Pancreas (tissue), 10 donors: Measurements from ENCODE around the gene C11orf97. TPM values are rescaled to one million over a fixed set of nuclear protein-coding genes. Genes with fewer than 3 reads are reported as not detected.

Experiments used
- ATAC-seq, 4 donors: fragments of 200-7000 bp; cut with Tn5 transposase; one replicate each; pipeline versions ENCODE4 v1.8.0 to v1.9.1; 2020; ENCODE audit warnings: mild to moderate bottlenecking in 4 of 4, moderate library complexity in 4 of 4
- DNase-seq, 6 donors: peaks; one replicate each; pipeline ENCODE4 v3.0.0-alpha.2; 2020
- FAIRE-seq: peaks from 2 replicates; lab custom pipeline; 2012; peaks lifted over from hg19 to GRCh38; lab: Jason Lieb, UNC
- H3K27ac ChIP-seq, 4 donors: fragments of 200-600 bp; sonication (generic); 1 replicate in 3 of 4; 2 replicates in 1 of 4; pipeline versions ENCODE4 v1.5.0 to v1.8.0; 2020
- H3K27me3 ChIP-seq, 4 donors: fragments of 200-600 bp; one replicate each; pipeline ENCODE4 v1.8.0; 2021
- H3K36me3 ChIP-seq, 3 donors: fragments of 200-600 bp; sonication (generic) in 1 of 3; one replicate each; pipeline versions ENCODE4 v1.5.0 to v1.8.0; 2020 to 2021
- H3K4me1 ChIP-seq, 3 donors: fragments of 200-600 bp; one replicate each; pipeline ENCODE4 v1.8.0; 2021
- H3K4me3 ChIP-seq, 4 donors: fragments of 200-600 bp; sonication (generic) in 2 of 4; one replicate each; pipeline versions ENCODE4 v1.5.0 to v1.8.0; 2020 to 2021
- H3K9me3 ChIP-seq, 4 donors: fragments of 200-600 bp; one replicate each; pipeline ENCODE4 v1.8.0; 2021
- CTCF ChIP-seq, 4 donors: fragments of 200-600 bp; sonication (generic) in 3 of 4; IDR thresholded peaks; one replicate each; pipeline versions ENCODE4 v1.5.0 to v1.8.0; 2021; ENCODE audit warnings: antibody characterized with exemption in 4 of 4
- WGBS, 2 donors: extraction: QIAGEN DNeasy Blood & Tissue Kit; methylation state at CpG; one replicate each; pipeline ENCODE4 v1.1.7; 2013; 5-methylcytosine and 5-hydroxymethylcytosine counted together
- intact Hi-C, 3 donors: fragments of 100-400 bp; cut with DNase I; formaldehyde crosslinking; loops; one replicate each; pipeline versions ENCODE4 v1.11.1 to v1.14.2; 2022
- polyA plus RNA-seq, 2 donors: library from polyadenylated mRNA; stranded (reverse); fragments of 200-250 nt; gene quantifications; one replicate each; pipeline ENCODE4 v1.2.3, GENCODE V29; 2013
- total RNA-seq, 6 donors: library from RNA; stranded (reverse); fragmentation: NEBNext Ultra II Directional in 4 of 6; extraction: Animal tissue kit (Norgen Biotek cat#: 25700) in 4 of 6; gene quantifications; one replicate each; pipeline versions ENCODE4 v1.2.1 to v1.2.4, GENCODE V29; 2021 to 2023
- donor health status: healthy with polysubstance abuse.
- donor health status: DM: no; HTN: no; CAD: no; lungs with moderate emphysema.
- donor health status: DM: no; HTN: no; CAD: no.
- donor health status: control.
- donor health status: control.
- donor health status: Bipolar disorder and iron deficiency.
- donor health status: DM: yes; HTN: yes; CAD: no.
- donor health status: DM: no; HTN: no; CAD: no.
- donor health status: DM: no; HTN: no; CAD: no.
- donor health status: DM: yes; HTN: yes; CAD: no.

C11orf97 gene
- total RNA-seq (not detected), polyA plus RNA-seq (not detected)

GRCh38 chr11:94511932-94512781 is at the start of gene C11orf97:
TSS of gene C11orf97 (plus strand) at chr11:94512461. CDS start at chr11:94512529, 68 bp downstream.
- Histone ChIP-seq H3K36me3 (no peaks in the 10 kb centered on the region), H3K9me3 (no peaks in the 10 kb centered on the region), H3K27me3 (peaks cover 0 to 3% (median 0%) of the 10 kb centered on the region in 4 donors), H3K27ac (peak within 1 kb of the TSS in 1 of 4 donors; percentile 3), H3K4me3 (peak within 1 kb of the TSS; percentile 6 to 64 (median 44)), H3K4me1 (peaks cover 0 to 5% (median 0%) of the 10 kb centered on the region in 3 donors)
- DNase-seq (peak; percentile 66 to 82 (median 74)), FAIRE-seq (no peak), ATAC-seq (peak; percentile 94 to 98 (median 96))
- intact Hi-C loops: no loop called here
- WGBS, 2 donors: 14 to 16% methylated on average over 53 of the region's 53 CpGs
- TF ChIP-seq CTCF (IDR thresholded peaks at IDR 0.05): no peak

- ATAC-seq (peak in 2 of 4 donors; percentile 29 to 37), DNase-seq (no peak), FAIRE-seq (no peak)
- peaks cover 0 to 17% (median 5%) of the 10 kb centered on the region in 3 donors for H3K4me1 ChIP-seq
- no peaks in the 10 kb centered on the region for H3K9me3 ChIP-seq
- intact Hi-C loops: no loop called here
- 44 to 49% methylated on average over 2 of the region's 2 CpGs for WGBS, 2 donors
- peaks cover 0 to 5% (median 0%) of the 10 kb centered on the region in 3 donors for H3K36me3 ChIP-seq
- no peak overlapping the region for H3K4me3 ChIP-seq
- H3K27me3 ChIP-seq: no peaks in the 10 kb centered on the region
- TF ChIP-seq CTCF (IDR thresholded peaks at IDR 0.05): no peak
- no peak overlapping the region for H3K27ac ChIP-seq
Measured at GRCh38 chr11:94469416-94469815, 42.8 kb upstream of the C11orf97 start.

- Histone ChIP-seq H3K4me1 (peaks cover 0 to 11% (median 5%) of the 10 kb centered on the region in 3 donors), H3K4me3 (no peak overlapping the region), H3K9me3 (no peaks in the 10 kb centered on the region), H3K36me3 (peaks cover 0 to 5% (median 0%) of the 10 kb centered on the region in 3 donors), H3K27ac (no peak overlapping the region), H3K27me3 (no peaks in the 10 kb centered on the region)
- peak in 1 of 4 donors; percentile 35 for ATAC-seq
- WGBS, 2 donors: 94 to 99% methylated on average over 3 of the region's 3 CpGs
- no peak for FAIRE-seq
- no peak for TF ChIP-seq CTCF (IDR thresholded peaks at IDR 0.05)
- DNase-seq: no peak
- intact Hi-C loops: no loop called here
Measured at GRCh38 chr11:94472916-94473799, 39.1 kb upstream of the C11orf97 start.

GRCh38 chr11:94477624-94478023 is 34.6 kb upstream of the C11orf97 start:
- WGBS, 2 donors: 90 to 96% methylated on average over 2 of the region's 2 CpGs
- Histone ChIP-seq H3K4me3 (no peak overlapping the region), H3K27me3 (no peaks in the 10 kb centered on the region), H3K36me3 (peaks cover 0 to 6% (median 0%) of the 10 kb centered on the region in 3 donors), H3K4me1 (no peaks in the 10 kb centered on the region), H3K27ac (no peak overlapping the region), H3K9me3 (no peaks in the 10 kb centered on the region)
- intact Hi-C loops: no loop called here
- FAIRE-seq: no peak
- no peak for TF ChIP-seq CTCF (IDR thresholded peaks at IDR 0.05)
- no peak for ATAC-seq
- no peak for DNase-seq
